Right renal pelvis (tissue), 4 donors: ENCODE data around the gene MKRN2OS. TPM values are rescaled to one million over a fixed set of nuclear protein-coding genes. Genes with fewer than 3 reads are reported as not detected.

ENCODE experiments used
- DNase-seq, 4 donors: peaks; one replicate each; pipeline ENCODE4 v3.0.0-alpha.2; 2013; ENCODE audit warnings: low read depth in 4 of 4, low spot score in 3 of 4, missing footprints in 1 of 4
- polyA plus RNA-seq, 4 donors: library from polyadenylated mRNA; unstranded; fragments of 120-200 nt; gene quantifications; one replicate each; pipeline ENCODE4 v1.2.1, GENCODE V29; 2013; ENCODE audit not compliant: insufficient read length in 4 of 4

MKRN2OS gene
- polyA plus RNA-seq, 4 donors: 0.61 to 1.3 (median 0.90) TPM

DNA sequence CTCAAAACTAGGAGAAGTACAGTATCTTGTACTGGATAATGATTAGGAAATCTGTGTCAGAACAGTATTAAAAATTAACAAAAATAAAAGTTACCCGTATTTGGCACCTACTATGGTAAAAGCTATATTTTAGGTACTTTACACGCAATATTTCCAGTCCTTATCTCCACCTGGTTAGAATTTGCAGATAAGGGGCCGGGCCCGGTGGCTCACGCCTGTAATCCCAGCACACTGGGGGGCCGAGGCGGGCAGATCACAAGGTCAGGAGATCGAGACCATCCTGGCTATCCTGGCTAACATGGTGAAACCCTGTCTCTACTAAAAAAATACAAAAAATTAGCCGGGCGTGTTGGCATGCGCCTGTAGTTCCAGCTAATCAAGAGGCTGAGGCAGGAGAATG, 28.4 kb downstream of the MKRN2OS start:
- no peak for DNase-seq

DNA sequence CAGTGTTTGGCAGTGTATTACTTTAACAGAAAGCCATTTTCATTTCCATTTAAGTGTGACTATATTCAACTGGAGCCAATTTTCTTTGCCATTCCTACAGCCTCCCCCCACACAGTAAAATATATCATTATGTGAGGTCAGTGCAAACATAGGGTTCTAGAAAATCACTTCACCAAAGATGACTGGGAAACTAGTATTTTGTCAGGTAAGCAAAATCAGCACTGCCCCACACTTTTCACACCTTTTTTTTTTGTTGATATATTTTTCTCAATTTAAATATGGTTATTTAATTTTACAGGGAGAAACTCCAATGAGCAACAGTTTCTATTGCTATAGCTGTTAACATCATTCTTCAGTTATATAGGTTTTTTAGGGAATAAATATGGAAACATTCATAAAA, 29.7 kb downstream of the MKRN2OS start:
- DNase-seq: no peak

DNA sequence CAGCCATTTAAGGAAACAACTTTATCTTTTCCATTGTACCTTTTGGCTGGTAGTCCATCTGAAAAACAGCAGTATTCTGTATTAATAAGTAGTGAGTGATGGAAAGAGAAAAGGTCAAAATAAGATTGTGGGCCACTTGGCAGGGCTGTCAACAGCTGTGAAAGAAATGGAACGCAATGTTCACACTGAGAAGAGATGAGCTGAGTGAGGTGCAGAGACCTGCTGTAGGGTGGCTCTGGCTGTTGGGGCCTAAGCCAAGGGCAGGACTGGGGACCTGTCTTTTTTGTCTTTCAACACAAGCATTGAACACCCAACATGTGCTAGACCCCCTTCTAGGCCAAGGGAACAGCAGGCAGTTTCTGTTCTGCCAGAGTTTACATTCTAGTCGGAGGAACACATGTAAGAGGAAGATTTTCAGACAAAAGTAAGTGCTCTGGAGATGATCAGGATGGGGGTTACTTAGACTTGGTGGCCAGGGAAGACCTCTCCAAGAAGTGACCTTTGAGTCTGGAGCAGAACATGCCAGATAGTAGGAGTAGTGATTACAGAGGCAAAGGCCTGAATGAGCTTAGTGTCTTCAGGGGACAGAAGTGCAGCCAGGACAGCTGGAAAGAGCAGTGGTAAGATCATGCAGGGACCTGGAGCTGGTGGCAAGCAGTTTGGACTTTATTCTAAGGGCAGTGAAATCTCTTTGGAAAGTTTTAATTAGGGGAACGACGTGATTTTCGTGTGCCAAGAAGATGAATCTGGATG, 31.4 kb downstream of the MKRN2OS start:
- no peak for DNase-seq

DNA sequence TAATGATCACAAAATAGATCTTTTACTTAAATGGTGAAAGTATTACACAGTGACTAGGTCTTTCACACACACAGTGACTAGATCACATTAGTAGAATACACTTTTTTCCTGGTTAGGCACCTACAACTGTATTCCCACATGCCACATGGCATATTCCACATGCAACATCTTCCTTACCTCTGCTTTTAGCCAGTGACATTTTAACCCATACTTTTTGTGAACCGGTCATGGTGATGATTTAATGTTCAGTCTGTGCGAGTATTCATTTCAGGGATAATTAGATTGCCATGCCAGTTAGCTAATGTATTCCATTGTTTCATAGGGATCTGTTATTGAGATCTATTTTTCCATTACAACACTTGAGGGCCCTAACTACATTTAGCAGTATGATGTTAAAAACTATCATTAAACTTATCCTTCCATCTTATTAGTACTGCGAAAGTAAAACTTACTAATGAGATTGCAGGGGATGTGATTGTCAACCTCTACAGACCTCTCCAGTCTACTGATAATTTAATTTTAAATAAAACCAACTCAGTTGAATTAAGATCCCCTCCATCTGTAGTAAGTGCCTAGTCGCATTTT, 32.7 kb downstream of the MKRN2OS start:
- no peak for DNase-seq

DNA sequence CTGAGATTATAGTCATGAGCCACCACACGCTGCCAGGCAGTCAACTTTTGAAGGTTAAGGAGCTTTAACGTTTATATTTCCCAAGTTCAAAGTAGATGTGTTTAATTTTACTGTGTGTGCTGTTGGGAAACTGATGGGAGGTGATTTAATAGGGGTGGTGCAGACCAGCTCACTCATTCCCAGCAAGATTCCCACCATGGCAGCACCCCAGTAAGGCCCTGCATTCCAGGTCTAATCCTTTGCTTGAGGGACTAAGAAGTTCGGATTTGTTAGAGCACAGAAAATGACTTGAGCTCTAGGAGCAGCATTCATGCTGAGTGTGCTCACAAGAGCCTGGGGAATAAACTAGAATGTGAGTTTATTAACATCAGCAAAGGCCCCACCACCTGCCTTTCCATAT, 35.8 kb downstream of the MKRN2OS start:
- no peak for DNase-seq

DNA sequence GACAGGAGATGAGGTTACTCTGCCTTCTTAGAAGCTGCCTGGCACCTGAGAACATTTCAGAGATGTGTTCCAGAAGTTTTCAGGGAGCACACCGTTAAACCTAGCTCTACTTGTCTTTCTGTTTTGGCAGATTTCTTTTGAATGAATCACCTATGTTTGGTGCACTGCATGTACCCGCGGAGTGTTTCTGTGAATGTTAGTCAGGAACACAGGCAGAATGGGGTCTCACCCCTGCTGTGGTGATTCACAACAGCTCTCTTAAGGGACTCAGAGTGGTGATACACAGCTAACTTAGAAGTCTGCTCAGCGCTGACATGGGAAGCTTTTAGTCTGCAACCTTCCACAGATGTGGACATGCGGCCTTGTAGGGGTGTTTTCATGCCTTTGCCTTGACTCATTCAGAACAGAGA, 37.0 kb downstream of the MKRN2OS start:
- DNase-seq: no peak

DNA sequence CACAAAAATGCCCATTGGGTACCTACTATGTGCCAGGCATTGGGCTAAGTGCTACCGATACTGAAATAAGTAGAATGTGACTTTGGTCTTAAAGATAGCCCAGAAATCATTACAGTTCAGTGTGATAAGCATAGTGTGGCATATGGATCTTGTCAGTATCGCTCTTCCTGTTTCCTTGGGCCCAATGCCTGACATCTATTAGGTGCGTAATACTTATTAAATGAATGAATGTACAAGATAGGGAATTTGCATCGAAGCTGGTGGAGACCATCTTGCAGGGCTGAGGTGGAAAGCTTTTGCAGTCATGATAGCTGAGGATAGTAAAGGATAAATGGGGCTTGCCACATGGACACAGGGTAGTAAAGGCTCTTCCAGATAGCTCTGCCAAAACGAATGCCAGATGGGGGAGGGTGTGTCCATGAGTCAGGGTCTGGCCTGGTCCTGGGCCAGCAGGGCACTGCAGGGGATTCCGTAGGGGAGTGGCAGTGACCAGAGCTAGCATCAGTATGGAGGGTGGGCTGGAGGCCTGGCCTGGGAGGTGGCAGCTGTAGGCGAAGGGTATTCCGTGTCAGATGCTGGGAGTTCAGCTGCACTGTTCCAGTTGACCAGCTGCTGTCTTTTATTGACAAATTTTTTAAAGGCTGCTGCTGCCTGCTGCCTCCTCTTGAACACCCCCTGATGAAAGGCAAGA, 37.6 kb downstream of the MKRN2OS start:
- no peak for DNase-seq

DNA sequence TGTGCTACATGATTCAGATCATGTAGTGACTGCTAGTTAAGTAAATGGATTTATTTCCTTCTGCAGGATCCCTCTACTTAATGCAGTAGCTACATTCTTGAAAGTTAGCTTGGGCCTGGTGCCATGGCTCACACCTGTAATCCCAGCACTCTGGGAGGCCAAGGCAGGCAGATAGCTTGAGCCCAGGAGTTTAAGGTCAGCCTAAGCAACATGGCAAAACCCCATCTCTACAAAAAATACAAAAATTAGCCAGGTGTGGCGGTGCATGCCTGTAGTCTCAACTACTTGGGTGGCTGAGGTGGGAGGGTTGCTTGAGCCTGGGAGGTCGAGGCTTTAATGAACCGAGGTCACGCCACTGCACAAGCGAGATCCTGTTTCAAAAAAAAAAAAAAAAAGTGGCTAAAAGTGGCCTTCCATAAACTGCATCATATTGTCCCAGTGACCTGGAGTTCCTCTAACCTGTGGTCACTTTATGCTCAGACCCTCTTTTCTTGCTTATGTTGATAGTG, 39.0 kb downstream of the MKRN2OS start:
- DNase-seq: no peak

DNA sequence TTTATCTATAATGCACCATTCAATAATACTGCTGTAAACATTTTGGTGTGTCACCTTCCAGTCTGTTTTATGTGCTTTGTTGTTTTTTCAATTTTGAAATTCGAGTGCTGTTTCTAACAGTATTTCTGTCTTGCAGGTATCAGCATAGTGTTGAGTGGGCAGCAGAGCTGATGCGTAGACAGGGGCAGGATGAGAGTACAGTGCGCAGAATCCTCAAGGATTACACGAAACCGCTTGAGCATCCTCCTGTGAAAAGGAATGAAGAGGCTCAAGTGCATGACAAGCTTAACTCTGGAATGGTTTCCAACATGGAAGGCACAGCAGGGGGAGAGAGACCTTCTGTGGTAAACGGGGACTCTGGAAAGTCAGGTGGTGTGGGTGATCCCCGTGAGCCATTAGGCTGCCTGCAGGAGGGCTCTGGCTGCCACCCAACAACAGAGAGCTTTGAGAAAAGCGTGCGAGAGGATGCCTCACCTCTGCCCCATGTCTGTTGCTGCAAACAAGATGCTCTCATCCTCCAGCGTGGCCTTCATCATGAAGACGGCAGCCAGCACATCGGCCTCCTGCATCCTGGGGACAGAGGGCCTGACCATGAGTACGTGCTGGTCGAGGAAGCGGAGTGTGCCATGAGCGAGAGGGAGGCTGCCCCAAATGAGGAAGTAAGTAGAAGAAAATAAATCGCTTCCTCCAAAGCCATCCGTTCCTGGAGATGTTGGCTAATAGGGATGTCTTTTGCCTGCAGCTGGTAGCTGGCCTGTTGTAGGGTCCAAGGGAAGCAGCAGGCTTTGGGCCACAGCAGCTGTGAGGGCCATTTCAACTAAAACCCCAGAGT, 42.0 kb downstream of the MKRN2OS start:
- DNase-seq: no peak

DNA sequence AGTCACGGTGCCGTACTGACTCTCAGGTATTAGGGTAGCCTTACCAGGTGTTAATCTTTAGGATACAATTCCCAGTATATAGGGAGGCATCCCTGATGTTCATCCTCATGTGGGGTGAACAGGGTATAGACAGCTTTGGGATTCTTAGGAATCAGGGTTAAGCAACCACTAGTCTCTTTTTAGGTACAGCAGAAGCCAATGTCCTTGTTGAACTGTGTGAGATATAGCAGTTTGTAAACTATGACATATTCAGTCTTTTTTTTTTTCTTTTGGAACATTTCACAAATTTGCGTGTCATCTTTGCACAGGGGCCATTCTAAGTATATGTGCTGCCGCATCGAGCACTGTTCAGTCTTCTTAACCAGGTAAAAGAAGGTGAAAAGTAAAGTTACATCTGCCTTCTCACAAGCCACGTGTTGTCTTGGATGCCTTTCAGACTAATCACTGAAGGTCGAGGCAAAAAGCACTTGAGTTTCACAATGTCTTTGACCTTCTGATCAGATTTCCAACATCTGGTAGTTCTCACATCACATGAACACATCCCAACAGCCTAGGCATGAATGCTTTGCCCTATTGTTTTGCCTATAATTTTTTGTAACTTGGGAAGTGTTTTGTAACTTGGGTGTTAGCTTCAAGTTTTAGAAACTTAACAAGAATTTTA, 43.8 kb downstream of the MKRN2OS start:
- no peak for DNase-seq

DNA sequence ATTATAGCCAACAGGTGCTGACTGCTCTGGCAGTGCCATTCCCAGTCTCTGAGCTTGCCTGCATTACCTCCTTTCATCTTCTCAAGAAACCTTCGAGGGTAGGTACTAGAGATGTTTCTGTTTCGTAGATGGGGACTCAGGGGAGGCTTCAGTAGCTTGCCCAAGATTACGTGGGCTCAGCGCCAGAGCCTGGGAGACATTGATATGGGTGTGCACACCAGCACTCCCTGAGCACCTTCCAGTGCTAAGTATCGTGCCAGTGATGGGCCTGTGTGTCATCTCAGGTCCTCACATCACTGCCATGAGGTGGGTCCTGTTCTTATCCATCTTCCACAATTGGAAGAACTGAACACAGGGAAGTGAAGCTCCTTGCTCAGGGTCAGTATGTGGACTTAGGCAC, 45.8 kb downstream of the MKRN2OS start:
- no peak for DNase-seq

DNA sequence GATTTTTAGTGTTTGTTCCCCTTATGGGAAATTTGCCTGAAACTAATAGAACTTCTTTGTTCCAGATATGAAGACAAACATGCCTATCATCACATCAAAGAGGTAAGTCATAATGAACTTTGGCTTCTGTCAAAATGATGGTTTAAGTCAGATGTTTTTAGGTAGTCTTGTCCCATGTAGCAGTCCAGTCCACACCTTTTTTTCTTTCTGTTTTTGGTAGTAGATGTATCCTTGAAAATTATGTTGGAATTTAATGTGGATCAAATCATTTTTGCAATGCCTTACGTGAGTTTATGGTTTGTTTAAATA, 48.9 kb downstream of the MKRN2OS start:
- DNase-seq: no peak

DNA sequence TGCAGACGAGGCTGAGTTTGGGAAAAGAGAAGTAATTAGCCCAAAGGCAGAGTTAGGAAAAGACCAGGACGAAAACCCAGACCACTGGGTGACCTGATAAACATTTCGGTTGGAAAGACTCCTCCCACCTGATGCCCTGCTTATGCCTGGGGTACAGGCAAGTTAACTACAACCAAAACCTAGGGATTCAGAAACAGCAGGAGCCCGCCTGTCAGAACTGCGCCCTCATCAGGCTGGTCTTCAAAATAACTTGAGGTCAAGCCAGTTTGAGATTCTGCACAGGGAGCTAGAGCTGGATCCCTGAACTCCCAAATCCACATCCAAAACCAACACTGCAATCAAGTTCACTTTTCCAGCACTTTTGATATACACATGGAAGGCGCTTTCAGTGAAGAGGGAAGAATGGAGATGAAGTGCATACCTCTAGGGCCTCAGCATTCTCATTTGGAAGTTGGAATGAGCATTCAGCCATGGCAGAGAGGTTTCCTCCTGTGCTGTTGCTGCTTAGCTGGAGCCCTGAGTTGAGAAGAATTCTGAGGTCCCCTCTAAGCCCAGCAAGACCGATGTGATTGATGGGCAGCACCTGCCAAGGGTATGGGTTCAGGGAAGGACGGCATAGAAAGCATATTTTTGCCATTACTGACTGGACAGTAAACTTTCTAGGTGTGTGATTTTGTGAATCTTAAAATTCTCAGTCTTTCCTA, 49.4 kb downstream of the MKRN2OS start:
- DNase-seq: no peak

DNA sequence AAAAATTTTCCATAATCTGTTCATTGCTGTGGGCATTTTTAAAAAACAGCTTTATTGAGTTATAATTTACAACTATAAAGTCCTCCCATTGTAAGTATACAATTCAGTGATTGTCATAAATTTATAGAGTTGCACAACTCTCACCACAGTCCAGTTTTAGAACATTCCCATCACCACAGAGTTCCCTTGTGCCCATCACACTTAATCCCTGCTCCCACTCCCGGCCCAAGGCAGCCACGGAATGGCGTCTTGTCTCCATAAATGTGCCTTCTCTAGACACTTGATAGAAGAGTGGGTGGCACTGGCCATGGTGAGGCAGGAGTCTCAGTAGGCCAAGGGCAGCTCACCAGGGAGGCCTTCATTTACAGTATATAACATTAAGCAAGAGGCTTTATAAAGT, 54.8 kb downstream of the MKRN2OS start:
- no peak for DNase-seq

DNA sequence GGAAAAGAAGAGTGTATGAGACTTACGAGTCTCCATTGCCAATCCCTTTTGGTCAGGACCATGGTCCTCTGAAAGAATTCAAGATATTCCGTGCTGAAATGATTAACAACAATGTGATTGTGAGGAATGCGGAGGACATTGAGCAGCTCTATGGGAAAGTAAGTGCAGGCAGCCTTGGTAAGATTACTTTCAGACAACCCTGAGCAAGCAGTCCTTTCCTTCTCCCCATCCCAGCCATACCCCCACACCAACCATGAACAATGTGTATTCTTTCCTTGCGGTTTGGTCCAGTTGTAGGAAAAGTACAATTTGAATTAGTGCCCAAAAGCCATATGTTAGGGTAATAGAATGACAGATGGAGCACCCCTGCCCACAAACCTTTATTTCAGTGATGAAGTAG, 55.5 kb downstream of the MKRN2OS start:
- DNase-seq: no peak

Other genes with a start within 250 kb of the MKRN2OS start
- 10 to 100 TPM; 18.6 to 25.9 (median 21.0) TPM for gene TSEN2, start 61.0 kb downstream of the MKRN2OS start, polyA plus RNA-seq
- 10 to 100 TPM; 46.8 to 52.1 (median 51.0) TPM for gene MKRN2, start 11.6 kb upstream of the MKRN2OS start, polyA plus RNA-seq
- 100 to 1,000 TPM; 103 to 116 (median 109) TPM for gene RAF1, start 118.6 kb upstream of the MKRN2OS start, polyA plus RNA-seq
- 1 to 10 TPM; 1.1 to 2.8 (median 1.4) TPM for gene TMEM40, start 213.8 kb upstream of the MKRN2OS start, polyA plus RNA-seq